Neural cell (in vitro differentiated cells): ENCODE results near the gene SEPTIN5.

Source experiments
- CTCF ChIP-seq: fragments of 450-650 bp; IDR thresholded peaks from 2 replicates; pipeline ENCODE4 v1.5.1; 2014; ENCODE audit warnings: antibody characterized with exemption, mild to moderate bottlenecking, moderate library complexity; ENCODE audit not compliant: poor library complexity, severe bottlenecking
- EP300 ChIP-seq: fragments of 450-650 bp; conservative IDR thresholded peaks from 2 replicates; pipeline ENCODE4 v1.6.1; 2014; ENCODE audit warnings: antibody characterized with exemption, mild to moderate bottlenecking, moderate library complexity; ENCODE audit not compliant: poor library complexity, severe bottlenecking
- EZH2 ChIP-seq: fragments of 200-600, 300-800 bp; shearing (Covaris generic), sonication (generic); IDR thresholded peaks from 2 replicates; pipeline ENCODE4 v1.6.1; 2014; ENCODE audit warnings: antibody characterized with exemption, low read length, borderline replicate concordance, mild to moderate bottlenecking; ENCODE audit not compliant: insufficient read depth, poor library complexity, severe bottlenecking
- MXI1 ChIP-seq: fragments of 450-650 bp; conservative IDR thresholded peaks from 2 replicates; pipeline ENCODE4 v1.6.1; 2014; ENCODE audit warnings: antibody characterized with exemption, mild to moderate bottlenecking; ENCODE audit not compliant: poor library complexity, severe bottlenecking
- POLR2AphosphoS5 ChIP-seq: IDR thresholded peaks from 2 replicates; pipeline ENCODE4 v1.6.1; 2012
- RAD21 ChIP-seq: fragments of 450-650 bp; conservative IDR thresholded peaks from 2 replicates; pipeline ENCODE4 v1.6.1; 2014; ENCODE audit warnings: antibody characterized with exemption, mild to moderate bottlenecking, moderate library complexity

GRCh38 chr22:19707347-19708290, 6.7 kb upstream of the SEPTIN5 start:
- TF ChIP-seq RAD21: no peak
- no peak for TF ChIP-seq CTCF
- TF ChIP-seq EP300: no peak
- TF ChIP-seq POLR2AphosphoS5: no peak
- TF ChIP-seq EZH2: no peak
- no peak for TF ChIP-seq MXI1
